OCI-LY7 (cell line): Measurements from ENCODE around the gene WNT7A.

ENCODE experiments used
- CTCF ChIP-seq: fragments of 200-600 bp; sonication (generic); conservative IDR thresholded peaks from 2 replicates; pipeline ENCODE4 v1.5.1; 2014; ENCODE audit warnings: mild to moderate bottlenecking, antibody characterized with exemption, low read length, moderate library complexity, mixed read lengths
- EZH2phosphoT487 ChIP-seq: fragments of 200-600 bp; sonication (generic); IDR thresholded peaks from 2 replicates; pipeline ENCODE4 v1.6.1; 2018; ENCODE audit warnings: low read depth, borderline replicate concordance, mild to moderate bottlenecking, mixed run types, antibody characterized with exemption, low read length, moderate library complexity, mixed read lengths

- TF ChIP-seq CTCF (no peak), EZH2phosphoT487 (no peak)
These were observed 109.4 kb downstream of the WNT7A start for GRCh38 chr3:13770170-13771169.
